HL-60 (cell line): ENCODE data around the gene AP2A1.

ENCODE experiments used
- DNase-seq, 2 experiments: peaks; one replicate each; pipeline ENCODE4 v3.0.0-alpha.2; 2010 to 2020; ENCODE audit warnings: low read depth in 1 of 2, low spot score in 1 of 2
- H3K27ac ChIP-seq: fragments of 250-450 bp; sonication (Bioruptor Pico); replicated peaks from 2 replicates; pipeline ENCODE4 v1.5.1; 2020; ENCODE audit warnings: mild to moderate bottlenecking, moderate library complexity
- H3K27me3 ChIP-seq: fragments of 250-450 bp; sonication (Bioruptor Pico); 2 replicates; pipeline ENCODE4 v1.5.1; 2021; ENCODE audit warnings: mild to moderate bottlenecking, moderate library complexity; ENCODE audit not compliant: insufficient read depth, poor library complexity, severe bottlenecking
- H3K4me3 ChIP-seq: replicated peaks from 2 replicates; pipeline ENCODE4 v1.5.1; 2011; ENCODE audit warnings: mild to moderate bottlenecking, control low read depth, low read length; ENCODE audit not compliant: insufficient read depth
- CTCF ChIP-seq: IDR thresholded peaks from one replicate; pipeline ENCODE4 v1.5.1; 2011; ENCODE audit warnings: low read length, control low read depth, inconsistent platforms; ENCODE audit not compliant: insufficient read depth
- GABPA ChIP-seq: IDR thresholded peaks from 2 replicates; pipeline ENCODE4 v1.6.1; 2012; ENCODE audit warnings: low read depth
- POLR2AphosphoS5 ChIP-seq: IDR thresholded peaks from 2 replicates; pipeline ENCODE4 v1.6.1; 2012; ENCODE audit warnings: low read depth
- REST ChIP-seq: IDR thresholded peaks from 2 replicates; pipeline ENCODE4 v1.6.1; 2012; ENCODE audit warnings: low read depth; ENCODE audit not compliant: insufficient replicate concordance
- SPI1 ChIP-seq: IDR thresholded peaks from 2 replicates; pipeline ENCODE4 v1.6.1; 2012; ENCODE audit warnings: low read depth, mild to moderate bottlenecking, borderline replicate concordance

AP2A1 gene

GRCh38 chr19:49752701-49753100 lies 14.1 kb upstream of the AP2A1 start:
- no peak for DNase-seq
- TF ChIP-seq POLR2AphosphoS5 = no peak
- TF ChIP-seq REST = no peak
- no peak overlapping the region for H3K27ac ChIP-seq
- no peaks in the 10 kb centered on the region for H3K27me3 ChIP-seq
- no peak overlapping the region for H3K4me3 ChIP-seq

- no peak overlapping the region for H3K4me3 ChIP-seq
- H3K27ac ChIP-seq = no peak overlapping the region
- TF ChIP-seq GABPA (no peak), REST (no peak), SPI1 (no peak), CTCF (no peak), POLR2AphosphoS5 (no peak)
- DNase-seq = no peak
- H3K27me3 ChIP-seq = no peaks in the 10 kb centered on the region
These were observed 10.8 kb upstream of the AP2A1 start for GRCh38 chr19:49755956-49756355.

GRCh38 chr19:49758292-49758691 lies 8.5 kb upstream of the AP2A1 start:
- no peak overlapping the region for H3K27ac ChIP-seq
- no peak for TF ChIP-seq SPI1
- no peak for TF ChIP-seq POLR2AphosphoS5
- TF ChIP-seq GABPA = no peak
- TF ChIP-seq CTCF = no peak
- no peak for TF ChIP-seq REST
- no peaks in the 10 kb centered on the region for H3K27me3 ChIP-seq
- DNase-seq = no peak
- H3K4me3 ChIP-seq = no peak overlapping the region

- no peak for DNase-seq
- H3K4me3 ChIP-seq = no peak overlapping the region
- H3K27ac ChIP-seq = no peak overlapping the region
- TF ChIP-seq POLR2AphosphoS5 = no peak
- no peak for TF ChIP-seq REST
- no peak for TF ChIP-seq GABPA
- no peak for TF ChIP-seq SPI1
- no peak for TF ChIP-seq CTCF
- no peaks in the 10 kb centered on the region for H3K27me3 ChIP-seq
These were observed 5.6 kb upstream of the AP2A1 start for GRCh38 chr19:49761249-49761624.
